Astrocyte of the spinal cord (primary cell): ENCODE results near the gene ATG7.

ENCODE experiments used
- DNase-seq: peaks from one replicate; pipeline ENCODE4 v3.0.0; 2011; ENCODE audit warnings: low read depth, low spot score
- H3K4me3 ChIP-seq: 2 replicates; pipeline ENCODE4 v1.5.1; 2011; ENCODE audit warnings: low read depth, mild to moderate bottlenecking, low read length, moderate library complexity
- CTCF ChIP-seq: IDR thresholded peaks from 2 replicates; pipeline ENCODE4 v1.5.1; 2012; ENCODE audit warnings: low read depth, mild to moderate bottlenecking, low read length, inconsistent platforms
- in situ Hi-C: cut with HindIII; loops from 2 replicates; pipeline ENCODE4 v1.10.0; 2017; ENCODE audit warnings: low sequenced_read_pairs

ATG7 gene

GRCh38 chr3:11391174-11391879, 119.1 kb downstream of the ATG7 start:
- no peak for DNase-seq
- no peak overlapping the region for H3K4me3 ChIP-seq
- in situ Hi-C loops = loop anchor here (25.0 kb wide), 1 partner anchor 221 kb away; no protein-coding TSS in a partner anchor
- TF ChIP-seq CTCF = no peak

- H3K4me3 ChIP-seq = no peak overlapping the region
- in situ Hi-C loops = loop anchor here (25.0 kb wide), 1 partner anchor 220 kb away; no protein-coding TSS in a partner anchor
- peak; percentile 88 for DNase-seq
- TF ChIP-seq CTCF = no peak
Measured at GRCh38 chr3:11392014-11392859, 120.0 kb downstream of the ATG7 start.

GRCh38 chr3:11392860-11393114, 120.6 kb downstream of the ATG7 start:
- no peak for TF ChIP-seq CTCF
- H3K4me3 ChIP-seq = no peak overlapping the region
- DNase-seq = no peak
- in situ Hi-C loops = loop anchor here (25.0 kb wide), 1 partner anchor 220 kb away; no protein-coding TSS in a partner anchor

GRCh38 chr3:11393401-11393800, 121.2 kb downstream of the ATG7 start:
- no peak overlapping the region for H3K4me3 ChIP-seq
- TF ChIP-seq CTCF = no peak
- in situ Hi-C loops = loop anchor here (25.0 kb wide), 1 partner anchor 219 kb away; no protein-coding TSS in a partner anchor
- no peak for DNase-seq

- no peak overlapping the region for H3K4me3 ChIP-seq
- no peak for DNase-seq
- no peak for TF ChIP-seq CTCF
- in situ Hi-C loops = loop anchor here (25.0 kb wide), 1 partner anchor 218 kb away; no protein-coding TSS in a partner anchor
Measured at GRCh38 chr3:11394392-11394791, 122.2 kb downstream of the ATG7 start.

- TF ChIP-seq CTCF = no peak
- DNase-seq = no peak
- in situ Hi-C loops = no loop called here
- no peak overlapping the region for H3K4me3 ChIP-seq
Measured at GRCh38 chr3:11400213-11400612, 128.0 kb downstream of the ATG7 start.
